Daoy (cell line): Measurements from ENCODE around the gene VTI1B. TPM values are rescaled to one million over a fixed set of nuclear protein-coding genes. Genes with fewer than 3 reads are reported as not detected.
"Not testable (repeated sequence)": the region's sequence is repeated elsewhere in the genome, so short reads cannot be mapped to it uniquely, and the experiment has no call there.

Experiments
- DNase-seq: peaks from one replicate; pipeline ENCODE4 v3.0.0-alpha.2; 2015; ENCODE audit warnings: low read depth
- total RNA-seq: library from RNA; depleted of rRNA; stranded (reverse); fragments of >200 nt; shearing (Covaris generic); gene quantifications from 2 replicates; pipeline ENCODE4 v1.2.3, GENCODE V29; 2014; rRNA removed

VTI1B gene
- 52.6 and 55.9 TPM in 2 replicates for total RNA-seq

DNA sequence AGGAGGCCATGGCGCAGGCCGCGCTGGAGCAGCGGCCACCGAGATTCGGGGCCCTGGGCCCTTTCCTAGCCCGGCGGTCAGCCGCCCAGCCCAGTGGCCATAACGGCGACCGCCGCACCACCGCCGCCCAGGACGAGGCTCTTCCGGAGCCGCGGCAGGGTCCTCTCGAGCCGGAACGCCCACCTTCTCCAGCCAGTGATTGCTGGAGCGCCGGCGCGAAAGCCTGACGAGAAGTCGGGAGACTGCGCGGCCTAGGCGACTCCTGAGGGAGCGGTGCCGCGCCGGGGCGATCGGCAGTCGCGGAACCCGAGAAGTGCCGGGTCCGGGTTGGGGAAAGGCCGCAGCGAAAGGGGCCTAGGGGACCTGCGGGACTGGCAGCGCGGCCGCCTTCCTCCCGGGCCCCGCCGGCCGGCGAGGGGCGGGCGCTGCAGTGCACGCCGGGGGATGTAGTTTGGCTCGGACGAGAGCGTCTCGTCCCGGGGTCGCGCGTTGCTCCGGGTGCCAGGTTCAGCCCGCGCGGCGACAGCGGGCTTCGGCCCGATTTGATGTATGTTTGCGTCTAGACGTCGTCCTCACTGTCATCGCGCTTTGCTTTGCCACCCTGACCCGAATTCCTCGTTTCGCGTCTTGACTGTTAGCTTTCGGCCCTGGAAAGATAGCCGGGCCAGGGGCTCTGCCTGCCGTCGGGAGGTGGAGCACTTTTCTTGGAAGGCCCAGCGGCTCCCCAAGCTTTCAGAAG is at the start of gene VTI1B:
Gene VTI1B, minus strand, starts transcription at position 153 of the 739 bp plus-strand sequence. Its CDS starts 143 bp downstream, at position 10.
- peak; percentile 88 for DNase-seq

- peak; percentile 11 for DNase-seq
Measured at GRCh38 chr14:67722293-67722692, 47.9 kb upstream of the VTI1B start.

DNA sequence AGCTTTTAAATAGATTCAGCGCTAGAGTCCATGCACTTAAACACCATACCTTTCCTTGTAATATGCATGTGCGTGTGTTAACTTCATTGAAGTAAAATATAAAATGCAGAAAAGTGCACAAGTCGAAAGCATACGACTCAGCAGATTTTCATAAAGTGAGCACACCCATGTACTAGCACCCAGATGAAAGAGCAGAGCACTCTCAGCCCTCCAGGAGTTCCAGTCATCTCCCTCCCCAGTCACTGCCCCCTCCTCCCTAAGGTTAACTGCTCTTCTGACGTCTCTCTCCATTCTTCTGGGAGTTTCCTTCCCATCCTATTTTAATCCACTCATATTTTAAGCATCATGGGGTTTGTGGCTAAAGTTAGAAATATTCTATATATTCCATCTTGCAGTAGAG is 47.4 kb upstream of the VTI1B start:
- DNase-seq = no peak

DNA sequence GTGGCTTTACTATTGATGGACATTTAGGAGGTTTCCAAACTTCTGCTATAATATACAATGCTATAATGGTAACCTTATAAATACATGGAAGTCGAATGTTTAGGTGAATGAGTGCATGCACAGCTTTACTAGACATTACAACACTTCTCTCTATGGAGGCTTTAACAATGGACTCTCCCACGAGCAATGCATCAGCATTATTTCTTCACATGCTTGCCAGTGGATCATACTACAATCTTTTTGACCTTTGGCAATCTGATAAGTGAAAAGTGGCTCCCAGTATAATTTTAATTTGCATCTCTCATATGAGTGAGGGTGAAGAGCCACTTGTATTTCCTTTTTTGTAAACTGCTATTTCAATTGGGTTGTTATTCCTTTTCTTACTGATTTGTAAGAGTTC is 45.4 kb upstream of the VTI1B start:
- no peak for DNase-seq

DNA sequence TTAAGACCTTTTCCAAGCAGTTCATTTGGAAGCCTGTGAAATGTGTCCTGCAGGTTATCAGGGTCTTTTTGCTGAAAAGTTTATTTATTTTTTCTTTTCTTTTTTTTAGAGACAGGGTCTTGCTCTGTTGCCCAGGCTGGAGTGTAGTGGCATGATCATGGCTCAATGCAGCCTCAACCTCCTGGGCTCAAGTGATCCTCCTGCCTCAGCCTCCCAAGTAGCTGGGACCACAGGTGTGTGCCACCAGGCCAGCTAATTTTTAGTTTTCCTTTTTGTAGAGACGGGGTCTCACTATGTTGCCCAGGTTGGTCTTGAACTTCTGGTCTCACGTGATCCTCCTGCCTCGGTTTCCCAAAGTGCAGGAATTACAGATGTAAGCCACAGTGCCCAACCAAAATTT is 45.0 kb upstream of the VTI1B start:
- not testable (repeated sequence) for DNase-seq

- no peak for DNase-seq
Measured at GRCh38 chr14:67718265-67718664, 43.8 kb upstream of the VTI1B start.

DNA sequence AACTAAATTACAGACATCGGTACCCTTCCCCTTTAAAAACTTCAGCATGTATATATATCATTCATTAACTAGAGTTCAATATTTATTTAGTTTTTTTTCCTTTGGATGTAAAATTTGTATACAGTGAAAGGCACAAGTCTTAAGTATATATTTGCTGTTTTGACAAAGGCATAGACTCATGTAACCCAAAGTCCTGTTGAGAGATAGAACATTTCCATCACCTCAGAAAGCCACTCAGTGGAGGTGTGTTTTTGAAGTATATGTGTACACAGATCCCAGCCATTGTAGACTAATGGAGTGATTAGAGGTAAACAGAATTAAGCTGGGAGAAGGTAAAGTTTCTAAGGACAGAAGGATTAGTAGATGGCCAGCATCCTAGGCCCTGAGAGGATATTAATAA is 42.6 kb upstream of the VTI1B start:
- DNase-seq = no peak

DNA sequence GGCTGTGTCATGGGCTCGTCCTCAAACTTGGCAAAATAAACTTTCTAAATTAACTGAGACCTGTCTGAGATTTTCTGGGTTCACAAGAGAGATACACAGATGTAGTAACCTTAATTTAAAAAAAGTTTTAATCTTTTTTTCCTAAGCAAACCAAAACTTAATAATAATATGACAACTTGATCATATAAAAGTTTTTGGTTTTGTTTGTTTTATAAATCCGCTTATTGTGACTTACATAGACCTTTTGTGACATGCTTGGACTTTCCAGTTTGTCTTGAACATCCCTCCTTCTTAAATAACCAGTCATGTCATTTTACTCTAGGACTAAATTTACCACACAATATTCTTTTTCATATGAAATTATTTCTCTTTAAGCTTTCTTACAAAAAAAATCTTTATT is 35.8 kb upstream of the VTI1B start:
- no peak for DNase-seq

DNA sequence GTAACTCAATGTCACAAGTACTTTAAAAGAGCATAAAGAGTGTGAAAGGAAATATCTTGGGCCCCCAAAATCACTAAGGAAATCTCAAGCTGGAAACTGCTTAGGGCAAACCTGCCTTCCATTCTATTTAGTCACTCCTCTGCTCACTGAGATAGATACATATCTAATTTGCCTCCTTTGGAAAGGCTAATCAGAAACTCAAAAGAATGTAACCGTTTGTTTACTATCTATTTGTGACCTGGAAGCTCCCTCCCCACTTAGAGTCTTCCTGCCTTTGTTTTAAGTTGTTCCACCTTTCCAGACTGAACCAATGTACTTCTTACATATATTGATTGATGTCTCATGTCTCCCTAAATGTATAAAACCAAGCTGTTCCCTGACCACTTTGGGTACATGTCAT is 35.4 kb upstream of the VTI1B start:
- DNase-seq = not testable (repeated sequence)

GRCh38 chr14:67709346-67709745 is 34.9 kb upstream of the VTI1B start:
- not testable (repeated sequence) for DNase-seq

- no peak for DNase-seq
Measured at GRCh38 chr14:67705211-67705610, 30.8 kb upstream of the VTI1B start.

DNA sequence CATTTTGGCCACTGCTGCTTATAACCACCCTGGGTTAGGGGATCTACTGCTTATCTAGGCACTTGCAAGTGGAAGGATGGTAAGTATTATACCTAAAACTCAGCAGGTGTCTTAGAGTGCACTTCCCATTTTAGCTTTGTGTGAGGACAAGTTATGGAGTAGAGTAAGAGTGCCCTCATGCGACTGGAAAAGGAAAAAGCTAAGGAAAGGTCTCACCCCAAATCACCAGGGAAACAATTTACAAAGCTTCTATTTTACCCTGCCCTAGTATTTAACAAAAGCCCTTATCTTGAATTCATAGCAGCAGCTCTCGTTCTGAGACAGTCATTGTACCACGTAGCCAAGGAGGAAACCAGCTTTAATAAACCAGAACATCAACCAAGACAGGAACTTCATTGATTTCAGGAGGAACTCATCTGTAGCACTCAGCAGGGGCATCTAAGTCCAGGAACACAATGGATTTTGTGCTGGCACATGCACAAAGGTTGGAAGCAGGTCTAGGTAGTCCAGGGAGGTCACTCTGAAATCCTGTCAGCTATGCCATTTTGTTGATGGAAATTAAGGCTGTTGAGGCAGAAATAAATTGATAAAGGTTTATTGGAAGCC is 30.2 kb upstream of the VTI1B start:
- peak; percentile 61 for DNase-seq

DNA sequence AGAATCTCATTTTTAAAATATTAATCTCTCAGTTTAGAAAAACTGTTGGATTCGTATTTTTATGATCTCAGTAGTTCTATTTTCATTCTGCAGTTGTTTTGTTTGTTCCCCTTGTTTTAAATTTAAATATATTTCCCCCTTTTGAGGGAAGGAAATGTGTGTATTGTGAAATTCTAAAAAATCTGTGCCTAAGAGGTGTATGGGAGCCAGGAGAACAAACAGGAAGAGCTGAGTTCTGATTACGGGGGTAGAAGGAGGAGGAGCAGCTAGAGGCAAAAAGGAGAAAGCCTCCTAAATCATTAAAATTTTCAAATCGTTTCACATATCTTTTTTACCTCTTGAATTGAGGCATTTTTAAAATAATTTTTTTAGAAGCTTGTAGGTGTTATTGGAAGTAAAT is 29.6 kb upstream of the VTI1B start:
- DNase-seq = no peak

DNA sequence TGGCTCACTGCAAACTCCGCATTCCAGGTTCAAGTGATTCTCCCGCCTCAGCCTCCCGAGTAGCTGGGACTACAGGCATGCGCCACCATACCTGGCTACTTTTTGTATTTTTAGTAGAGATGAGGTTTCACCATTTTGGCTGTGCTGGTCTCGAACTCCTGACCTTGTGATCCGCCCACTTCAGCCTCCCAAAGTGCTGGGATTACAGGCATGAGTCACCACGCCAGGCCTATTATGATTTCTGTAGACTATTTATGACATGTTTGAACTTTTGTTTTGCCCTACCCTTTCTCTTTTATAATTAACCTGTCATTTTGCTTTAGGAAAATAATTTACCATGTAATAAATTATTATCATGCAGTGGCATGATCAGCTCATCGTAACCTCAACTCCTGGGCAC is 27.1 kb upstream of the VTI1B start, which contains the start of gene RDH12:
Gene RDH12, plus strand, starts transcription at position 395 of the 400 bp plus-strand sequence. CDS start 20,757 bp downstream, outside the sequence.
- DNase-seq = peak; percentile 14

GRCh38 chr14:67698179-67698578 is 23.7 kb upstream of the VTI1B start:
- DNase-seq = no peak

- DNase-seq = no peak
Measured at GRCh38 chr14:67697006-67697405, 22.6 kb upstream of the VTI1B start.

- peak; percentile 93 for DNase-seq
Measured at GRCh38 chr14:67695394-67695949, 21.0 kb upstream of the VTI1B start, which contains the start of gene RDH11. Gene RDH11 (minus strand): TSS chr14:67695764. CDS start chr14:67695703, 61 bp downstream.

- DNase-seq = peak; percentile 93
Measured at GRCh38 chr14:67694791-67695393, 20.5 kb upstream of the VTI1B start.

DNA sequence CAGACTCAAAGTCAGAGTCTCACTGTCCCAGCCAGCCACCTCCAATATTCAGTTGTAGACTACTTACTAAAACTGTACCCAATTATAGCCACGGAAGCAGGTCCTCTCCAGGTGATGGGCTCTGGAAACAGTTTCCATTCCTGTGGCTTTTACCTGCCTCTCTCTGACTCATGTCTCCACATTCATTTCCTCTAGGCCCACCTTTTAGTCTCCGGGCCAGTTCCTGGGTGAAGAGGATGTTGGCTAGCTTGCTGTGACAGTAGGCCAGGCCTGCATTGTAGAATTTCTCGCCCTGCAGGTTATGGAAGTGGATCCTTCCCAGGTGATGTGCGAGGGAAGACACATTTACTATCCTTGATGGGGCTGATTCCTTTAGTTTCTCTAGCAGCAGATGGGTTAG is 15.6 kb upstream of the VTI1B start:
- DNase-seq = no peak

DNA sequence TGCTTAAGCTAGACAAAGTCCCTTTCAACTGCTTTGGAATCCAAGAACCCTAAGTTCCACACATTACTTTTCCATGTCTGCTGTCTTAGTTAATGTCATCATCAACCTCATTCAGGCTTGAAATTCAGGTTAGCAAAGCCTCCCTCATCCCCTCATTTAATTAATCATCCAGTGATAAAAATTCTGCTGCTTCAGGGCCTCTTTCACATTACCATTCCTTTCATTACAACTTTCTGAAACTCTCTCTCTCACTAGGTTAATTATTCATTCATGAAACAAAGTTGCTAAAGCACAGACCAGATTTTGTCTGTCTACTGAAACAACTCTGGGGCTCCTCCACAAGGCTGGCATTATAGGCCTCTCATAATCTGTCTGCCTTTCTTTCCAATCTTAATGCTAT is 9.4 kb upstream of the VTI1B start:
- no peak for DNase-seq

GRCh38 chr14:67680941-67681340 is 6.5 kb upstream of the VTI1B start:
- no peak for DNase-seq

DNA sequence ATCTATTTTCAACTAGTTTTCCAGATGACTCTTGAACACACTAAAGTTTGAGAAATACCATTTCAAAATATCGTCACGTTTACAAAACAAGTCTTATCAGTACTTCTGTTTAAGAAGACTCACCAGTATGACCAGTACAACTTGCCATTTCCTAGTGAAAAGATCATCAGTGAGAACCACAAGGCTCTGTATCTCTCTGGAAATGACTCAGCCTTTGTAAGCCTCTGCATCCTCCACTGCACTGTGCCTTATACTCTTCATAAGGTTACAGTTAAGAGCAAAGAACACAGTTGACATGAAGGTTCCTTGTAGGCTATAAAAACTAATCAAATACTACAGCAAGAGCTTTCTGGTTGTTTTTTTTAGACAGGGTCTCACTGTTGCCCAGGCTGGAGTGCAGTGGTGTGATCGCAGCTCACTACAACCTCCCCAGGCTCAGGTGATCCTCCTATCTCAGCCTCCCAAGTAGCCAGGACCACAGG is 5.7 kb upstream of the VTI1B start:
- DNase-seq = peak; percentile 63
